GM23338 (cell line): ENCODE data around the gene GPR35. TPM values are rescaled to one million over a fixed set of nuclear protein-coding genes. Genes with fewer than 3 reads are reported as not detected.

Experiments
- ATAC-seq: fragments of 200-7000 bp; cut with Tn5 transposase; 3 replicates; pipeline ENCODE4 v1.9.1; 2020
- DNase-seq: peaks from one replicate; pipeline ENCODE4 v3.0.0-alpha.2; 2015; ENCODE audit warnings: low spot score
- H2AFZ ChIP-seq: fragments of 200-600 bp; sonication (generic); 2 replicates; pipeline ENCODE4 v1.8.0; 2016; ENCODE audit warnings: antibody characterized with exemption, mild to moderate bottlenecking, moderate library complexity
- H3F3A ChIP-seq: fragments of 200-600 bp; sonication (generic); replicated peaks from 2 replicates; pipeline ENCODE4 v1.8.0; 2017; ENCODE audit warnings: antibody characterized with exemption, mixed run types, low read depth
- H3K27ac ChIP-seq: fragments of 200-600 bp; sonication (generic); 2 replicates; pipeline ENCODE4 v1.6.1; 2016; ENCODE audit warnings: low read depth
- H3K27me3 ChIP-seq: fragments of 200-600 bp; sonication (generic); 2 replicates; pipeline ENCODE4 v1.8.0; 2016; ENCODE audit warnings: mild to moderate bottlenecking, mixed run types, moderate library complexity; ENCODE audit not compliant: insufficient read depth
- H3K36me3 ChIP-seq: fragments of 200-600 bp; sonication (generic); 2 replicates; pipeline ENCODE4 v1.8.0; 2016; ENCODE audit warnings: mild to moderate bottlenecking; ENCODE audit not compliant: insufficient read depth
- H3K4me1 ChIP-seq: fragments of 200-600 bp; sonication (generic); 2 replicates; pipeline ENCODE4 v1.8.0; 2016; ENCODE audit warnings: mild to moderate bottlenecking, moderate library complexity; ENCODE audit not compliant: insufficient read depth
- H3K4me2 ChIP-seq: fragments of 200-600 bp; sonication (generic); 2 replicates; pipeline ENCODE4 v1.7.1; 2017; ENCODE audit warnings: mixed run types
- H3K4me3 ChIP-seq: fragments of 200-600 bp; sonication (generic); 2 replicates; pipeline ENCODE4 v1.6.1; 2016; ENCODE audit warnings: mixed run types
- H3K79me2 ChIP-seq: fragments of 200-600 bp; sonication (generic); replicated peaks from 2 replicates; pipeline ENCODE4 v1.8.0; 2017; ENCODE audit warnings: mild to moderate bottlenecking; ENCODE audit not compliant: insufficient read depth
- H3K9me2 ChIP-seq: fragments of 200-600 bp; sonication (generic); 2 replicates; pipeline ENCODE4 v1.8.0; 2017; ENCODE audit not compliant: insufficient read depth
- H4K20me1 ChIP-seq: fragments of 200-600 bp; sonication (generic); replicated peaks from 2 replicates; pipeline ENCODE4 v1.8.0; 2017; ENCODE audit warnings: mild to moderate bottlenecking; ENCODE audit not compliant: insufficient read depth
- H3K27ac Mint-ChIP-seq: 2 replicates; pipeline ENCODE4 v1.8.0; 2020; ENCODE audit warnings: inconsistent platforms, mild to moderate bottlenecking, moderate library complexity, mixed read lengths
- H3K27me3 Mint-ChIP-seq: 3 replicates; pipeline ENCODE4 v1.8.0; 2022; ENCODE audit warnings: low read depth, mild to moderate bottlenecking, moderate library complexity, mixed read lengths, inconsistent platforms; ENCODE audit not compliant: insufficient read depth, poor library complexity
- H3K36me3 Mint-ChIP-seq: 3 replicates; pipeline ENCODE4 v1.8.0; 2021; ENCODE audit warnings: low read depth, mild to moderate bottlenecking, inconsistent platforms, moderate library complexity, mixed read lengths
- H3K4me1 Mint-ChIP-seq: 3 replicates; pipeline ENCODE4 v1.8.0; 2020; ENCODE audit warnings: mild to moderate bottlenecking, inconsistent platforms, mixed read lengths
- H3K4me3 Mint-ChIP-seq: 3 replicates; pipeline ENCODE4 v1.8.0; 2021; ENCODE audit warnings: moderate library complexity, mild to moderate bottlenecking, inconsistent platforms, mixed read lengths
- H3K9me3 Mint-ChIP-seq: 3 replicates; pipeline ENCODE4 v1.8.0; 2020; ENCODE audit warnings: moderate library complexity, mild to moderate bottlenecking, inconsistent platforms, mixed read lengths
- CREB1 ChIP-seq: fragments of 250-450 bp; sonication (Bioruptor Pico); IDR thresholded peaks from 2 replicates; pipeline ENCODE4 v1.5.0; 2020; ENCODE audit warnings: low read depth, mild to moderate bottlenecking, moderate library complexity
- CTCF ChIP-seq, 2 experiments: fragments of 200-600 bp in 1 of 2; sonication (generic) in 1 of 2; conservative IDR thresholded peaks; 2 replicates each; pipeline versions ENCODE4 v1.5.1 to v1.6.1; 2016 to 2017; ENCODE audit warnings: antibody characterized with exemption in 2 of 2, low read depth in 2 of 2, mild to moderate bottlenecking in 2 of 2, moderate library complexity in 1 of 2
- ETS1 ChIP-seq: IDR thresholded peaks from 2 replicates; pipeline ENCODE4 v1.6.1; 2016; ENCODE audit warnings: antibody characterized with exemption
- EZH2 ChIP-seq: fragments of 200-600 bp; sonication (generic); IDR thresholded peaks from one replicate; pipeline ENCODE4 v1.8.0; 2017; ENCODE audit warnings: antibody characterized with exemption, mild to moderate bottlenecking, low read depth; ENCODE audit not compliant: unreplicated experiment
- EZH2phosphoT487 ChIP-seq: fragments of 200-600 bp; sonication (generic); IDR thresholded peaks from one replicate; pipeline ENCODE4 v1.8.1; 2018; ENCODE audit warnings: antibody characterized with exemption; ENCODE audit not compliant: unreplicated experiment
- NANOG ChIP-seq: IDR thresholded peaks from 2 replicates; pipeline ENCODE4 v1.6.1; 2016; ENCODE audit warnings: antibody characterized with exemption, borderline replicate concordance
- REST ChIP-seq: IDR thresholded peaks from one replicate; pipeline ENCODE4 v1.6.1; 2018; ENCODE audit warnings: antibody characterized with exemption; ENCODE audit not compliant: unreplicated experiment
- STAT1 ChIP-seq: IDR thresholded peaks from one replicate; pipeline ENCODE4 v1.6.1; 2016; ENCODE audit warnings: antibody characterized with exemption; ENCODE audit not compliant: unreplicated experiment
- ZNF331 ChIP-seq: fragments of 250-450 bp; sonication (Bioruptor Pico); IDR thresholded peaks from 2 replicates; pipeline ENCODE4 v1.5.0; 2020; ENCODE audit warnings: low read depth, mild to moderate bottlenecking, moderate library complexity
- polyA plus RNA-seq: library from polyadenylated mRNA; unstranded; fragments of >200 nt; fragmentation: Nextera tagmentation; extraction: Ambion mirVana; gene quantifications from 2 replicates; pipeline ENCODE4 v1.2.1, GENCODE V29; 2016
- total RNA-seq: library from RNA; depleted of rRNA; stranded (reverse); fragments of >200 nt; shearing (Covaris generic); gene quantifications from 2 replicates; pipeline ENCODE4 v1.2.3, GENCODE V29; 2014

Gene GPR35
- total and polyA plus RNA-seq, 2 experiments from 2014 or later: not detected

- no peak for ATAC-seq
- no peak for DNase-seq
- Mint-ChIP-seq H3K27me3 (peaks cover 11% of the 10 kb centered on the region), H3K4me1 (peaks cover under 1% of the 10 kb centered on the region; the same call in 1 of the 3 replicates), H3K9me3 (peaks cover 35% of the 10 kb centered on the region), H3K36me3 (peaks cover 8% of the 10 kb centered on the region; the same call in 2 of the 3 replicates), H3K27ac (no peak overlapping the region), H3K4me3 (no peak overlapping the region)
- H3K4me1 ChIP-seq: no peaks in the 10 kb centered on the region
- H4K20me1 ChIP-seq: no peaks in the 10 kb centered on the region
- no peak overlapping the region for H3K4me3 ChIP-seq
- H2AFZ ChIP-seq: no peak overlapping the region
- H3K27ac ChIP-seq: no peak overlapping the region
- H3K36me3 ChIP-seq: no peaks in the 10 kb centered on the region
- H3K9me2 ChIP-seq: no peaks in the 10 kb centered on the region
- no peaks in the 10 kb centered on the region for H3F3A ChIP-seq
- H3K4me2 ChIP-seq: no peak overlapping the region
- no peaks in the 10 kb centered on the region for H3K27me3 ChIP-seq
- no peaks in the 10 kb centered on the region for H3K79me2 ChIP-seq
- TF ChIP-seq ZNF331 (CRISPR knock-in tag) (no peak), EZH2phosphoT487 (no peak)
These were observed 4.9 kb downstream of the GPR35 start for GRCh38 chr2:240629968-240630770.

GRCh38 chr2:240630771-240631547 is 5.7 kb downstream of the GPR35 start:
- H3K27ac Mint-ChIP-seq: no peak overlapping the region
- Histone ChIP-seq H3K27ac (no peak overlapping the region), H3K27me3 (no peaks in the 10 kb centered on the region), H3K79me2 (no peaks in the 10 kb centered on the region), H4K20me1 (no peaks in the 10 kb centered on the region), H3K36me3 (no peaks in the 10 kb centered on the region), H3K9me2 (no peaks in the 10 kb centered on the region), H3K4me1 (no peaks in the 10 kb centered on the region), H3K4me3 (no peak overlapping the region), H3K4me2 (no peak overlapping the region), H2AFZ (no peak overlapping the region), H3F3A (no peaks in the 10 kb centered on the region)
- no peak overlapping the region for H3K4me3 Mint-ChIP-seq
- no peaks in the 10 kb centered on the region for H3K4me1 Mint-ChIP-seq
- no peak for TF ChIP-seq NANOG
- TF ChIP-seq CREB1 (CRISPR knock-in tag): no peak
- no peak for TF ChIP-seq EZH2
- no peak for TF ChIP-seq ETS1
- no peak for TF ChIP-seq STAT1
- TF ChIP-seq REST: no peak
- TF ChIP-seq CTCF (conservative IDR thresholded peaks at IDR 0.05; ENCODE audit: low read depth in 2 of 2): no peak
- no peak for DNase-seq
- peaks cover 8% of the 10 kb centered on the region; the same call in 2 of the 3 replicates for H3K36me3 Mint-ChIP-seq
- no peak for ATAC-seq
- H3K27me3 Mint-ChIP-seq: peaks cover 9% of the 10 kb centered on the region
- H3K9me3 Mint-ChIP-seq: peaks cover 40% of the 10 kb centered on the region
